GM23338 (cell line): Measurements from ENCODE around the gene LRBA. TPM values are rescaled to one million over a fixed set of nuclear protein-coding genes. Genes with fewer than 3 reads are reported as not detected.

Experiments
- ATAC-seq: fragments of 200-7000 bp; cut with Tn5 transposase; 3 replicates; pipeline ENCODE4 v1.9.1; 2020
- DNase-seq: peaks from one replicate; pipeline ENCODE4 v3.0.0-alpha.2; 2015; ENCODE audit warnings: low spot score
- H2AFZ ChIP-seq: fragments of 200-600 bp; sonication (generic); 2 replicates; pipeline ENCODE4 v1.8.0; 2016; ENCODE audit warnings: antibody characterized with exemption, mild to moderate bottlenecking, moderate library complexity
- H3F3A ChIP-seq: fragments of 200-600 bp; sonication (generic); replicated peaks from 2 replicates; pipeline ENCODE4 v1.8.0; 2017; ENCODE audit warnings: antibody characterized with exemption, mixed run types, low read depth
- H3K27ac ChIP-seq: fragments of 200-600 bp; sonication (generic); 2 replicates; pipeline ENCODE4 v1.6.1; 2016; ENCODE audit warnings: low read depth
- H3K27me3 ChIP-seq: fragments of 200-600 bp; sonication (generic); 2 replicates; pipeline ENCODE4 v1.8.0; 2016; ENCODE audit warnings: mild to moderate bottlenecking, mixed run types, moderate library complexity; ENCODE audit not compliant: insufficient read depth
- H3K36me3 ChIP-seq: fragments of 200-600 bp; sonication (generic); 2 replicates; pipeline ENCODE4 v1.8.0; 2016; ENCODE audit warnings: mild to moderate bottlenecking; ENCODE audit not compliant: insufficient read depth
- H3K4me1 ChIP-seq: fragments of 200-600 bp; sonication (generic); 2 replicates; pipeline ENCODE4 v1.8.0; 2016; ENCODE audit warnings: mild to moderate bottlenecking, moderate library complexity; ENCODE audit not compliant: insufficient read depth
- H3K4me2 ChIP-seq: fragments of 200-600 bp; sonication (generic); 2 replicates; pipeline ENCODE4 v1.7.1; 2017; ENCODE audit warnings: mixed run types
- H3K4me3 ChIP-seq: fragments of 200-600 bp; sonication (generic); 2 replicates; pipeline ENCODE4 v1.6.1; 2016; ENCODE audit warnings: mixed run types
- H3K79me2 ChIP-seq: fragments of 200-600 bp; sonication (generic); replicated peaks from 2 replicates; pipeline ENCODE4 v1.8.0; 2017; ENCODE audit warnings: mild to moderate bottlenecking; ENCODE audit not compliant: insufficient read depth
- H3K9me2 ChIP-seq: fragments of 200-600 bp; sonication (generic); 2 replicates; pipeline ENCODE4 v1.8.0; 2017; ENCODE audit not compliant: insufficient read depth
- H4K20me1 ChIP-seq: fragments of 200-600 bp; sonication (generic); replicated peaks from 2 replicates; pipeline ENCODE4 v1.8.0; 2017; ENCODE audit warnings: mild to moderate bottlenecking; ENCODE audit not compliant: insufficient read depth
- H3K27ac Mint-ChIP-seq: 2 replicates; pipeline ENCODE4 v1.8.0; 2020; ENCODE audit warnings: inconsistent platforms, mild to moderate bottlenecking, moderate library complexity, mixed read lengths
- H3K27me3 Mint-ChIP-seq: 3 replicates; pipeline ENCODE4 v1.8.0; 2022; ENCODE audit warnings: low read depth, mild to moderate bottlenecking, moderate library complexity, mixed read lengths, inconsistent platforms; ENCODE audit not compliant: insufficient read depth, poor library complexity
- H3K36me3 Mint-ChIP-seq: 3 replicates; pipeline ENCODE4 v1.8.0; 2021; ENCODE audit warnings: low read depth, mild to moderate bottlenecking, inconsistent platforms, moderate library complexity, mixed read lengths
- H3K4me1 Mint-ChIP-seq: 3 replicates; pipeline ENCODE4 v1.8.0; 2020; ENCODE audit warnings: mild to moderate bottlenecking, inconsistent platforms, mixed read lengths
- H3K4me3 Mint-ChIP-seq: 3 replicates; pipeline ENCODE4 v1.8.0; 2021; ENCODE audit warnings: moderate library complexity, mild to moderate bottlenecking, inconsistent platforms, mixed read lengths
- H3K9me3 Mint-ChIP-seq: 3 replicates; pipeline ENCODE4 v1.8.0; 2020; ENCODE audit warnings: moderate library complexity, mild to moderate bottlenecking, inconsistent platforms, mixed read lengths
- CREB1 ChIP-seq: fragments of 250-450 bp; sonication (Bioruptor Pico); IDR thresholded peaks from 2 replicates; pipeline ENCODE4 v1.5.0; 2020; ENCODE audit warnings: low read depth, mild to moderate bottlenecking, moderate library complexity
- ETS1 ChIP-seq: IDR thresholded peaks from 2 replicates; pipeline ENCODE4 v1.6.1; 2016; ENCODE audit warnings: antibody characterized with exemption
- EZH2 ChIP-seq: fragments of 200-600 bp; sonication (generic); IDR thresholded peaks from one replicate; pipeline ENCODE4 v1.8.0; 2017; ENCODE audit warnings: antibody characterized with exemption, mild to moderate bottlenecking, low read depth; ENCODE audit not compliant: unreplicated experiment
- EZH2phosphoT487 ChIP-seq: fragments of 200-600 bp; sonication (generic); IDR thresholded peaks from one replicate; pipeline ENCODE4 v1.8.1; 2018; ENCODE audit warnings: antibody characterized with exemption; ENCODE audit not compliant: unreplicated experiment
- JUNB ChIP-seq: IDR thresholded peaks from one replicate; pipeline ENCODE4 v1.6.1; 2016; ENCODE audit warnings: antibody characterized with exemption; ENCODE audit not compliant: unreplicated experiment
- NANOG ChIP-seq: IDR thresholded peaks from 2 replicates; pipeline ENCODE4 v1.6.1; 2016; ENCODE audit warnings: antibody characterized with exemption, borderline replicate concordance
- POLR2AphosphoS5 ChIP-seq: IDR thresholded peaks from 2 replicates; pipeline ENCODE4 v1.6.1; 2016; ENCODE audit warnings: antibody characterized with exemption, low read depth
- REST ChIP-seq: IDR thresholded peaks from one replicate; pipeline ENCODE4 v1.6.1; 2018; ENCODE audit warnings: antibody characterized with exemption; ENCODE audit not compliant: unreplicated experiment
- STAT1 ChIP-seq: IDR thresholded peaks from one replicate; pipeline ENCODE4 v1.6.1; 2016; ENCODE audit warnings: antibody characterized with exemption; ENCODE audit not compliant: unreplicated experiment
- ZNF114 ChIP-seq: fragments of 250-450 bp; sonication (Bioruptor Pico); IDR thresholded peaks from 2 replicates; pipeline ENCODE4 v1.5.0; 2020; ENCODE audit warnings: mild to moderate bottlenecking, moderate library complexity
- ZNF331 ChIP-seq: fragments of 250-450 bp; sonication (Bioruptor Pico); IDR thresholded peaks from 2 replicates; pipeline ENCODE4 v1.5.0; 2020; ENCODE audit warnings: low read depth, mild to moderate bottlenecking, moderate library complexity
- ZNF462 ChIP-seq: fragments of 250-450 bp; sonication (Bioruptor Pico); IDR thresholded peaks from 2 replicates; pipeline ENCODE4 v1.5.0; 2020; ENCODE audit warnings: mild to moderate bottlenecking, moderate library complexity
- polyA plus RNA-seq: library from polyadenylated mRNA; unstranded; fragments of >200 nt; fragmentation: Nextera tagmentation; extraction: Ambion mirVana; gene quantifications from 2 replicates; pipeline ENCODE4 v1.2.1, GENCODE V29; 2016
- total RNA-seq: library from RNA; depleted of rRNA; stranded (reverse); fragments of >200 nt; shearing (Covaris generic); gene quantifications from 2 replicates; pipeline ENCODE4 v1.2.3, GENCODE V29; 2014
- TF ChIP-seq, protein P1 (sequence below), 2 experiments: fragments of 200-600 bp in 1 of 2; sonication (generic) in 1 of 2; conservative IDR thresholded peaks; 2 replicates each; pipeline versions ENCODE4 v1.5.1 to v1.6.1; 2016 to 2017; ENCODE audit warnings: antibody characterized with exemption in 2 of 2, low read depth in 2 of 2, mild to moderate bottlenecking in 2 of 2, moderate library complexity in 1 of 2

Gene LRBA
- total and polyA plus RNA-seq, 2 experiments from 2014 or later, result 23.3 to 126 TPM

DNA sequence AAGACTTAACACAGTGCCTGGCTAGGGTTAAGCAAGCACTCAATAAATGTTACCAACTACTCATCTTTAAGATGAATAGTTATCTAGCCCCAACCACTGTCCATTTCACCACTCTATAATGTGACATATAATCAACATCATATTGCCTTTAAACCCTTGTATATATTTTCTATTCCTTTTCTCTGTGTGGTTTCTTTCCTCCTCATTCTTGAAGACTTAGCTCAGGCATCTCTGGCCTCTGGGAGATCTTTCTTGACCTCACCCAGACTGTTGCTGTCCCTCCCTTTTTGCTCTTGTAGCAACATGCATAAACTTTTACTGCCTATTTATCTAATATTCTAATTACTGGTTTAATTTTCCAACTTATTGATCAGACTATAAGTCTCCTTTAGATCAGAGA, 683.0 kb downstream of the LRBA start (continued):
- no peak for TF ChIP-seq ETS1

- H3K27me3 ChIP-seq, result no peaks in the 10 kb centered on the region
- H3K4me3 ChIP-seq, result no peak overlapping the region
- Mint-ChIP-seq H3K9me3 (no peaks in the 10 kb centered on the region), H3K27ac (no peak overlapping the region), H3K4me3 (no peak overlapping the region), H3K36me3 (no peaks in the 10 kb centered on the region), H3K4me1 (peaks cover 5% of the 10 kb centered on the region), H3K27me3 (no peaks in the 10 kb centered on the region)
- no peak overlapping the region for H3K4me2 ChIP-seq
- H3F3A ChIP-seq, result no peaks in the 10 kb centered on the region
- no peaks in the 10 kb centered on the region for H3K36me3 ChIP-seq
- H3K4me1 ChIP-seq, result no peaks in the 10 kb centered on the region
- no peak for ATAC-seq
- DNase-seq, result no peak
- no peak overlapping the region for H2AFZ ChIP-seq
- no peak overlapping the region for H3K27ac ChIP-seq
- H3K79me2 ChIP-seq, result no peaks in the 10 kb centered on the region
- no peaks in the 10 kb centered on the region for H3K9me2 ChIP-seq
- H4K20me1 ChIP-seq, result no peaks in the 10 kb centered on the region
- TF ChIP-seq ZNF331, result no peak
- TF ChIP-seq ZNF114, result no peak
- TF ChIP-seq, protein P1, sequence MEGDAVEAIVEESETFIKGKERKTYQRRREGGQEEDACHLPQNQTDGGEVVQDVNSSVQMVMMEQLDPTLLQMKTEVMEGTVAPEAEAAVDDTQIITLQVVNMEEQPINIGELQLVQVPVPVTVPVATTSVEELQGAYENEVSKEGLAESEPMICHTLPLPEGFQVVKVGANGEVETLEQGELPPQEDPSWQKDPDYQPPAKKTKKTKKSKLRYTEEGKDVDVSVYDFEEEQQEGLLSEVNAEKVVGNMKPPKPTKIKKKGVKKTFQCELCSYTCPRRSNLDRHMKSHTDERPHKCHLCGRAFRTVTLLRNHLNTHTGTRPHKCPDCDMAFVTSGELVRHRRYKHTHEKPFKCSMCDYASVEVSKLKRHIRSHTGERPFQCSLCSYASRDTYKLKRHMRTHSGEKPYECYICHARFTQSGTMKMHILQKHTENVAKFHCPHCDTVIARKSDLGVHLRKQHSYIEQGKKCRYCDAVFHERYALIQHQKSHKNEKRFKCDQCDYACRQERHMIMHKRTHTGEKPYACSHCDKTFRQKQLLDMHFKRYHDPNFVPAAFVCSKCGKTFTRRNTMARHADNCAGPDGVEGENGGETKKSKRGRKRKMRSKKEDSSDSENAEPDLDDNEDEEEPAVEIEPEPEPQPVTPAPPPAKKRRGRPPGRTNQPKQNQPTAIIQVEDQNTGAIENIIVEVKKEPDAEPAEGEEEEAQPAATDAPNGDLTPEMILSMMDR (conservative IDR thresholded peaks at IDR 0.05; ENCODE audit: low read depth in 2 of 2), result no peak
- no peak for TF ChIP-seq POLR2AphosphoS5
- no peak for TF ChIP-seq JUNB
- no peak for TF ChIP-seq REST
- TF ChIP-seq NANOG, result no peak
- TF ChIP-seq CREB1 (CRISPR knock-in tag), result no peak
- TF ChIP-seq EZH2phosphoT487, result no peak
- TF ChIP-seq STAT1, result no peak
- no peak for TF ChIP-seq ZNF462 (CRISPR knock-in tag)
- no peak for TF ChIP-seq EZH2
These were observed 685.7 kb downstream of the LRBA start for GRCh38 chr4:150329373-150329772.
